A549 (cell line): ENCODE data around the gene CTBP2.

Experiments used
- CBX8 ChIP-seq: fragments of 200-600 bp; sonication (generic); IDR thresholded peaks from 2 replicates; pipeline ENCODE4 v1.6.1; 2016
- CTCF ChIP-seq: fragments of >200 bp; sonication (Bioruptor Twin); formaldehyde crosslinking; IDR thresholded peaks from 3 replicates; pipeline ENCODE4 v1.5.1; 2016
- ELK1 ChIP-seq: fragments of 150-350 bp; IDR thresholded peaks from 2 replicates; pipeline ENCODE4 v1.6.1; 2014; ENCODE audit warnings: low read depth, mild to moderate bottlenecking, low read length
- FOSL2 ChIP-seq, 2 experiments: fragments of 450-650 bp in 1 of 2; fragments of >200 bp in 1 of 2; sonication (Bioruptor Twin) in 1 of 2; formaldehyde crosslinking; IDR thresholded peaks; 2 replicates each; pipeline versions ENCODE4 v1.5.0 to v1.6.1; 2016 to 2020; ENCODE audit warnings: mild to moderate bottlenecking in 1 of 2, moderate library complexity in 1 of 2
- HOXA7 ChIP-seq: fragments of 250-450 bp; sonication (Bioruptor Pico); IDR thresholded peaks from 2 replicates; pipeline ENCODE4 v1.5.0; 2020; ENCODE audit warnings: mild to moderate bottlenecking, moderate library complexity
- MAFK ChIP-seq: fragments of 450-650 bp; IDR thresholded peaks from 2 replicates; pipeline ENCODE4 v1.6.1; 2014; ENCODE audit not compliant: partially characterized antibody
- PHF8 ChIP-seq: fragments of 200-600 bp; sonication (generic); IDR thresholded peaks from 2 replicates; pipeline ENCODE4 v1.6.1; 2016; ENCODE audit warnings: low read depth, mild to moderate bottlenecking, antibody characterized with exemption, moderate library complexity, borderline replicate concordance
- POLR2AphosphoS2 ChIP-seq: conservative IDR thresholded peaks from 2 replicates; pipeline ENCODE4 v1.6.1; 2012; ENCODE audit warnings: low read length, improper control_type of control experiment, inconsistent platforms
- REST ChIP-seq: fragments of 200-600 bp; sonication (generic); IDR thresholded peaks from 2 replicates; pipeline ENCODE4 v1.6.1; 2016; ENCODE audit warnings: antibody characterized with exemption, mild to moderate bottlenecking, moderate library complexity
- RNF2 ChIP-seq: fragments of 200-600 bp; sonication (generic); IDR thresholded peaks from 2 replicates; pipeline ENCODE4 v1.6.1; 2016; ENCODE audit warnings: low read depth, mild to moderate bottlenecking, antibody characterized with exemption, moderate library complexity, borderline replicate concordance
- SMC3 ChIP-seq: fragments of >200 bp; sonication (Bioruptor Twin); formaldehyde crosslinking; IDR thresholded peaks from 3 replicates; pipeline ENCODE4 v1.6.1; 2018; ENCODE audit warnings: inconsistent platforms
- ZNF302 ChIP-seq: fragments of 250-450 bp; sonication (Bioruptor Pico); IDR thresholded peaks from 2 replicates; pipeline ENCODE4 v1.9.0; 2021; ENCODE audit warnings: inconsistent platforms, mild to moderate bottlenecking, moderate library complexity

- TF ChIP-seq POLR2AphosphoS2: no peak
- TF ChIP-seq CTCF: no peak
- no peak for TF ChIP-seq ZNF302
- TF ChIP-seq HOXA7 (CRISPR knock-in tag): no peak
- no peak for TF ChIP-seq RNF2
- TF ChIP-seq REST: no peak
- TF ChIP-seq PHF8: no peak
- no peak for TF ChIP-seq ELK1
- TF ChIP-seq CBX8: no peak
- TF ChIP-seq SMC3: no peak
- no peak for TF ChIP-seq FOSL2 (IDR thresholded peaks at IDR 0.05)
- no peak for TF ChIP-seq FOSL2 (CRISPR knock-in tag; IDR thresholded peaks at IDR 0.05)
- TF ChIP-seq MAFK: no peak
These were observed 141.7 kb downstream of the CTBP2 start for GRCh38 chr10:125018576-125019143.
